ENCODE results near the gene ERCC3.

Gene ERCC3

GRCh38 chr2:127293748-127294562 is at the start of gene ERCC3:
TSS of gene ERCC3 (minus strand) at chr2:127294144. CDS start at chr2:127294081, 63 bp downstream.
- Histone ChIP-seq H3K79me2 (ENCODE audit: low read length) (peaks cover 21% of the 10 kb centered on the region), H4K20me1 (ENCODE audit: insufficient read depth, low read length) (no peaks in the 10 kb centered on the region), H3K4me1 (ENCODE audit: low read length) (peaks cover 9% of the 10 kb centered on the region), H2AFZ (ENCODE audit: low read depth, low read length) (peak within 1 kb of the TSS; percentile 93), H3K9me3 (ENCODE audit: insufficient read depth, low read length) (no peaks in the 10 kb centered on the region), H3K4me2 (ENCODE audit: low read length) (peak within 1 kb of the TSS; percentile 92), H3K9ac (ENCODE audit: low read length) (peak within 1 kb of the TSS; percentile 81), H3K27ac (ENCODE audit: low read length) (peak within 1 kb of the TSS; percentile 49), H3K36me3 (replicated peaks; ENCODE audit: low read depth, low read length) (peaks cover 33% of the 10 kb centered on the region), H3K4me3 (ENCODE audit: low read length) (peak within 1 kb of the TSS; percentile 96), H3K27me3 (ENCODE audit: low read depth, low read length) (no peaks in the 10 kb centered on the region)
- TF ChIP-seq CTCF (IDR thresholded peaks at IDR 0.05; ENCODE audit: low read depth, low read length) (no peak), EZH2phosphoT487 (IDR thresholded peaks at IDR 0.05; ENCODE audit: low read depth) (no peak)

- Histone ChIP-seq H2AFZ (ENCODE audit: low read depth, low read length) (no peak overlapping the region), H3K27ac (ENCODE audit: low read length) (no peak overlapping the region), H3K27me3 (ENCODE audit: low read depth, low read length) (no peaks in the 10 kb centered on the region), H3K4me1 (ENCODE audit: low read length) (peaks cover 11% of the 10 kb centered on the region), H4K20me1 (ENCODE audit: insufficient read depth, low read length) (peaks cover 40% of the 10 kb centered on the region), H3K9ac (ENCODE audit: low read length) (no peak overlapping the region), H3K4me3 (ENCODE audit: low read length) (no peak overlapping the region), H3K79me2 (ENCODE audit: low read length) (peaks cover 42% of the 10 kb centered on the region), H3K9me3 (ENCODE audit: insufficient read depth, low read length) (no peaks in the 10 kb centered on the region), H3K4me2 (ENCODE audit: low read length) (no peak overlapping the region), H3K36me3 (replicated peaks; ENCODE audit: low read depth, low read length) (peaks cover under 1% of the 10 kb centered on the region)
- no peak for TF ChIP-seq EZH2phosphoT487 (IDR thresholded peaks at IDR 0.05; ENCODE audit: low read depth)
- peak; percentile 15; the same call in 1 of the 2 replicates for TF ChIP-seq CTCF (IDR thresholded peaks at IDR 0.05; ENCODE audit: low read depth, low read length)
Measured at GRCh38 chr2:127343277-127343676, 49.3 kb upstream of the ERCC3 start.

GRCh38 chr2:127342101-127342500 is 48.2 kb upstream of the ERCC3 start:
- no peaks in the 10 kb centered on the region for H3K9me3 ChIP-seq (ENCODE audit: insufficient read depth, low read length)
- peaks cover 11% of the 10 kb centered on the region for H3K4me1 ChIP-seq (ENCODE audit: low read length)
- no peak overlapping the region for H2AFZ ChIP-seq (ENCODE audit: low read depth, low read length)
- H3K27ac ChIP-seq (ENCODE audit: low read length) = peak overlapping the region; percentile 40; the same call in 1 of the 2 replicates
- H3K27me3 ChIP-seq (ENCODE audit: low read depth, low read length) = no peaks in the 10 kb centered on the region
- H4K20me1 ChIP-seq (ENCODE audit: insufficient read depth, low read length) = peaks cover 30% of the 10 kb centered on the region
- no peak overlapping the region for H3K4me3 ChIP-seq (ENCODE audit: low read length)
- no peak for TF ChIP-seq EZH2phosphoT487 (IDR thresholded peaks at IDR 0.05; ENCODE audit: low read depth)
- peak; percentile 31; the same call in 1 of the 2 replicates for TF ChIP-seq CTCF (IDR thresholded peaks at IDR 0.05; ENCODE audit: low read depth, low read length)
- H3K36me3 ChIP-seq (replicated peaks; ENCODE audit: low read depth, low read length) = peaks cover 7% of the 10 kb centered on the region
- H3K79me2 ChIP-seq (ENCODE audit: low read length) = peaks cover 33% of the 10 kb centered on the region
- no peak overlapping the region for H3K9ac ChIP-seq (ENCODE audit: low read length)
- peak overlapping the region; percentile 51 for H3K4me2 ChIP-seq (ENCODE audit: low read length)

- H3K36me3 ChIP-seq (replicated peaks; ENCODE audit: low read depth, low read length) = peaks cover 19% of the 10 kb centered on the region
Measured at GRCh38 chr2:127332335-127332734, 38.4 kb upstream of the ERCC3 start.

More at GRCh38 chr2:127332335-127332734, 38.4 kb upstream of the ERCC3 start:
- Histone ChIP-seq H3K4me3 (ENCODE audit: low read length) (no peak overlapping the region), H3K9me3 (ENCODE audit: insufficient read depth, low read length) (no peaks in the 10 kb centered on the region), H3K4me2 (ENCODE audit: low read length) (peak overlapping the region; percentile 35; the same call in 1 of the 2 replicates), H3K79me2 (ENCODE audit: low read length) (no peaks in the 10 kb centered on the region), H2AFZ (ENCODE audit: low read depth, low read length) (no peak overlapping the region), H3K27me3 (ENCODE audit: low read depth, low read length) (no peaks in the 10 kb centered on the region), H4K20me1 (ENCODE audit: insufficient read depth, low read length) (peaks cover 31% of the 10 kb centered on the region), H3K27ac (ENCODE audit: low read length) (no peak overlapping the region), H3K4me1 (ENCODE audit: low read length) (peaks cover 30% of the 10 kb centered on the region), H3K9ac (ENCODE audit: low read length) (no peak overlapping the region)
- TF ChIP-seq EZH2phosphoT487 (IDR thresholded peaks at IDR 0.05; ENCODE audit: low read depth) = no peak

Measured in OCI-LY3 (cell line).